ENCODE data around the gene COPS7A. TPM values are rescaled to one million over a fixed set of nuclear protein-coding genes. Genes with fewer than 3 reads are reported as not detected.

The COPS7A gene
- 53.3 to 61.0 TPM (median 56.5 TPM) in 5 replicates for total RNA-seq (2022; extraction: Qiagen RNA extraction; ENCODE audit: low read depth)

GRCh38 chr12:6723607-6724408 is at the start of gene COPS7A:
Gene COPS7A (plus strand): TSS chr12:6724046. CDS start chr12:6724657, 611 bp downstream.

GRCh38 chr12:6688999-6689882 is 34.6 kb upstream of the COPS7A start, which contains the start of gene ZNF384:
Gene ZNF384 (minus strand): TSS chr12:6689375. CDS start chr12:6679520, 9,855 bp downstream.

GRCh38 chr12:6700646-6701051 is 23.2 kb upstream of the COPS7A start, which contains the start of gene PIANP:
Gene PIANP (minus strand): TSS chr12:6700815. CDS start chr12:6698061, 2,754 bp downstream.

GRCh38 chr12:6752921-6753771 is 29.3 kb downstream of the COPS7A start, which contains the start of gene MLF2:
Gene MLF2 (minus strand): TSS chr12:6753141. CDS start chr12:6752334, 807 bp downstream.

GRCh38 chr12:6765634-6766581 is 42.1 kb downstream of the COPS7A start, which contains the start of gene PTMS:
Gene PTMS (plus strand): TSS chr12:6766363. CDS start chr12:6766706, 343 bp downstream.

GRCh38 chr12:6772331-6772695 is 48.5 kb downstream of the COPS7A start, which contains the start of gene LAG3:
Gene LAG3 (plus strand): TSS chr12:6772520. CDS start chr12:6772853, 333 bp downstream.

Other genes with a start within 250 kb of the COPS7A start
- 295 to 330 TPM (median 316 TPM) in 5 replicates for gene MRPL51, start 230.8 kb upstream of the COPS7A start, total RNA-seq (2022; extraction: Qiagen RNA extraction; ENCODE audit: low read depth)
- 66.6 to 79.8 TPM (median 73.5 TPM) in 5 replicates for gene NCAPD2, start 229.9 kb upstream of the COPS7A start, total RNA-seq (2022; extraction: Qiagen RNA extraction; ENCODE audit: low read depth)
- 7,428 to 9,230 TPM (median 8,815 TPM) in 5 replicates for gene GAPDH, start 189.5 kb upstream of the COPS7A start, total RNA-seq (2022; extraction: Qiagen RNA extraction; ENCODE audit: low read depth)
- gene IFFO1, start 168.0 kb upstream of the COPS7A start, total RNA-seq (2022; extraction: Qiagen RNA extraction; ENCODE audit: low read depth): 2.3 to 3.1 TPM (median 2.7 TPM) in 5 replicates
- gene NOP2, start 155.8 kb upstream of the COPS7A start, total RNA-seq (2022; extraction: Qiagen RNA extraction; ENCODE audit: low read depth): 105 to 121 TPM (median 110 TPM) in 5 replicates
- 66.0 to 80.0 TPM (median 71.6 TPM) in 5 replicates for gene CHD4, start 116.7 kb upstream of the COPS7A start, total RNA-seq (2022; extraction: Qiagen RNA extraction; ENCODE audit: low read depth)
- 0.38 to 0.71 TPM (median 0.53 TPM) in 5 replicates for gene LPAR5, start 88.1 kb upstream of the COPS7A start, total RNA-seq (2022; extraction: Qiagen RNA extraction; ENCODE audit: low read depth)
- gene ACRBP, start 76.6 kb upstream of the COPS7A start, total RNA-seq (2022; extraction: Qiagen RNA extraction; ENCODE audit: low read depth): 0.21 to 0.34 TPM (median 0.23 TPM) in 3 of 5 replicates, not detected in the others
- 13.5 to 18.2 TPM (median 15.7 TPM) in 5 replicates for gene ING4, start 60.9 kb upstream of the COPS7A start, total RNA-seq (2022; extraction: Qiagen RNA extraction; ENCODE audit: low read depth)
- 55.6 to 67.7 TPM (median 63.0 TPM) in 5 replicates for gene ZNF384, start 34.7 kb upstream of the COPS7A start, total RNA-seq (2022; extraction: Qiagen RNA extraction; ENCODE audit: low read depth)
- 0.58 to 1.6 TPM (median 0.96 TPM) in 5 replicates for gene PIANP, start 23.2 kb upstream of the COPS7A start, total RNA-seq (2022; extraction: Qiagen RNA extraction; ENCODE audit: low read depth)
- gene MLF2, start 29.1 kb downstream of the COPS7A start, total RNA-seq (2022; extraction: Qiagen RNA extraction; ENCODE audit: low read depth): 275 to 309 TPM (median 292 TPM) in 5 replicates
- 682 to 907 TPM (median 824 TPM) in 5 replicates for gene PTMS, start 42.3 kb downstream of the COPS7A start, total RNA-seq (2022; extraction: Qiagen RNA extraction; ENCODE audit: low read depth)
- 0.47 to 2.2 TPM (median 1.4 TPM) in 5 replicates for gene LAG3, start 48.5 kb downstream of the COPS7A start, total RNA-seq (2022; extraction: Qiagen RNA extraction; ENCODE audit: low read depth)
- gene CD4, start 65.5 kb downstream of the COPS7A start, total RNA-seq (2022; extraction: Qiagen RNA extraction; ENCODE audit: low read depth): not detected in 5 replicates
- gene GPR162, start 97.8 kb downstream of the COPS7A start, total RNA-seq (2022; extraction: Qiagen RNA extraction; ENCODE audit: low read depth): 0.39 to 0.93 TPM (median 0.47 TPM) in 5 replicates
- gene P3H3, start 104.4 kb downstream of the COPS7A start, total RNA-seq (2022; extraction: Qiagen RNA extraction; ENCODE audit: low read depth): 24.8 to 31.7 TPM (median 26.6 TPM) in 5 replicates
- gene GNB3, start 116.9 kb downstream of the COPS7A start, total RNA-seq (2022; extraction: Qiagen RNA extraction; ENCODE audit: low read depth): 1.9 to 2.8 TPM (median 1.9 TPM) in 5 replicates
- gene CDCA3, start 127.2 kb downstream of the COPS7A start, total RNA-seq (2022; extraction: Qiagen RNA extraction; ENCODE audit: low read depth): 76.1 to 88.0 TPM (median 79.3 TPM) in 5 replicates
- 77.5 to 93.5 TPM (median 87.6 TPM) in 5 replicates for gene USP5, start 128.1 kb downstream of the COPS7A start, total RNA-seq (2022; extraction: Qiagen RNA extraction; ENCODE audit: low read depth)
- 1,539 to 1,667 TPM (median 1,622 TPM) in 5 replicates for gene TPI1, start 143.5 kb downstream of the COPS7A start, total RNA-seq (2022; extraction: Qiagen RNA extraction; ENCODE audit: low read depth)
- 18.3 to 23.2 TPM (median 21.4 TPM) in 5 replicates for gene SPSB2, start 149.3 kb downstream of the COPS7A start, total RNA-seq (2022; extraction: Qiagen RNA extraction; ENCODE audit: low read depth)
- gene LRRC23, start 180.8 kb downstream of the COPS7A start, total RNA-seq (2022; extraction: Qiagen RNA extraction; ENCODE audit: low read depth): 15.5 to 18.7 TPM (median 18.1 TPM) in 5 replicates
- 37.1 to 44.4 TPM (median 42.7 TPM) in 5 replicates for gene ENO2, start 190.5 kb downstream of the COPS7A start, total RNA-seq (2022; extraction: Qiagen RNA extraction; ENCODE audit: low read depth)
- gene ATN1, start 203.9 kb downstream of the COPS7A start, total RNA-seq (2022; extraction: Qiagen RNA extraction; ENCODE audit: low read depth): 49.8 to 82.1 TPM (median 68.2 TPM) in 5 replicates
- gene RNU7-1, start 219.8 kb downstream of the COPS7A start, total RNA-seq (2022; extraction: Qiagen RNA extraction; ENCODE audit: low read depth): not detected in 5 replicates
- gene C12orf57, start 220.0 kb downstream of the COPS7A start, total RNA-seq (2022; extraction: Qiagen RNA extraction; ENCODE audit: low read depth): 274 to 300 TPM (median 288 TPM) in 5 replicates
- 7.6 to 14.4 TPM (median 10.8 TPM) in 5 replicates for gene PTPN6, start 227.3 kb downstream of the COPS7A start, total RNA-seq (2022; extraction: Qiagen RNA extraction; ENCODE audit: low read depth)
- 313 to 344 TPM (median 323 TPM) in 5 replicates for gene PHB2, start 246.6 kb downstream of the COPS7A start, total RNA-seq (2022; extraction: Qiagen RNA extraction; ENCODE audit: low read depth)
- gene EMG1, start 246.9 kb downstream of the COPS7A start, total RNA-seq (2022; extraction: Qiagen RNA extraction; ENCODE audit: low read depth): 62.4 to 70.8 TPM (median 65.4 TPM) in 5 replicates

All from A549 treated with DMSO at 1 μM for 4 hours (cell line).